GM19238 (cell line): ENCODE data around the gene FSD2.
A peak's percentile ranks its signal among the peaks of the same experiment; 100 is the strongest.
"Not testable (repeated sequence)": the region's sequence is repeated elsewhere in the genome, so short reads cannot be mapped to it uniquely, and the experiment has no call there.

Experiments
- DNase-seq: peaks from one replicate; pipeline ENCODE4 v3.0.0; 2011; ENCODE audit warnings: low spot score; ENCODE audit not compliant: insufficient read length

The FSD2 gene

GRCh38 chr15:82793737-82794136 is 12.1 kb downstream of the FSD2 start:
- DNase-seq = no peak

- DNase-seq = no peak
Measured at GRCh38 chr15:82792068-82792467, 13.8 kb downstream of the FSD2 start.

- DNase-seq = no peak
Measured at GRCh38 chr15:82790321-82790720, 15.5 kb downstream of the FSD2 start.

- no peak for DNase-seq
Measured at GRCh38 chr15:82789491-82789890, 16.4 kb downstream of the FSD2 start.

- DNase-seq = no peak
Measured at GRCh38 chr15:82788496-82788895, 17.4 kb downstream of the FSD2 start.

GRCh38 chr15:82781349-82781748 is 24.5 kb downstream of the FSD2 start:
- no peak for DNase-seq

- no peak for DNase-seq
Measured at GRCh38 chr15:82778755-82779154, 27.1 kb downstream of the FSD2 start.

GRCh38 chr15:82774496-82774895 is 31.4 kb downstream of the FSD2 start:
- no peak for DNase-seq

- DNase-seq = no peak
Measured at GRCh38 chr15:82771789-82772607, 33.9 kb downstream of the FSD2 start.

- DNase-seq = no peak
Measured at GRCh38 chr15:82768414-82769054, 37.3 kb downstream of the FSD2 start.

GRCh38 chr15:82767163-82767829 is 38.6 kb downstream of the FSD2 start:
- DNase-seq = no peak

- not testable (repeated sequence) for DNase-seq
Measured at GRCh38 chr15:82766201-82766600, 39.7 kb downstream of the FSD2 start.

- no peak for DNase-seq
Measured at GRCh38 chr15:82764740-82765139, 41.1 kb downstream of the FSD2 start.

GRCh38 chr15:82764117-82764490 is 41.8 kb downstream of the FSD2 start:
- no peak for DNase-seq

- DNase-seq = no peak
Measured at GRCh38 chr15:82763361-82764116, 42.3 kb downstream of the FSD2 start.

GRCh38 chr15:82751308-82751707 is 54.6 kb downstream of the FSD2 start:
- DNase-seq = no peak

- DNase-seq = peak; percentile 7
Measured at GRCh38 chr15:82750831-82751180, 55.1 kb downstream of the FSD2 start.

GRCh38 chr15:82749951-82750830 is 55.7 kb downstream of the FSD2 start:
- DNase-seq = peak; percentile 74

- no peak for DNase-seq
Measured at GRCh38 chr15:82748315-82748714, 57.6 kb downstream of the FSD2 start.

GRCh38 chr15:82743810-82744209 is 62.1 kb downstream of the FSD2 start:
- no peak for DNase-seq

- no peak for DNase-seq
Measured at GRCh38 chr15:82742134-82742533, 63.7 kb downstream of the FSD2 start.
